CD4-positive, alpha-beta T cell treated with Interferon alpha-2 for 1 hour (primary cell): ENCODE results near the gene ERAL1.
A peak's percentile ranks its signal among the peaks of the same experiment; 100 is the strongest.

ENCODE experiments used
- DNase-seq, 2 donors: peaks; one replicate each; pipeline ENCODE4 v3.0.0-alpha.2; 2020 to 2022

The ERAL1 gene

GRCh38 chr17:28880572-28880945 lies 25.7 kb downstream of the ERAL1 start:
- DNase-seq, result no peak

- no peak for DNase-seq
Measured at GRCh38 chr17:28881533-28882056, 26.8 kb downstream of the ERAL1 start.

- DNase-seq, result no peak
Measured at GRCh38 chr17:28882154-28882895, 27.5 kb downstream of the ERAL1 start.

GRCh38 chr17:28883967-28884702 lies 29.3 kb downstream of the ERAL1 start:
- no peak for DNase-seq

- DNase-seq, result no peak
Measured at GRCh38 chr17:28885363-28885762, 30.5 kb downstream of the ERAL1 start.

- no peak for DNase-seq
Measured at GRCh38 chr17:28885951-28886350, 31.1 kb downstream of the ERAL1 start.

GRCh38 chr17:28887871-28888471 lies 33.2 kb downstream of the ERAL1 start:
- DNase-seq, result no peak

- no peak for DNase-seq
Measured at GRCh38 chr17:28888832-28889231, 34.0 kb downstream of the ERAL1 start.

- DNase-seq, result no peak
Measured at GRCh38 chr17:28889996-28890395, 35.2 kb downstream of the ERAL1 start.

GRCh38 chr17:28891201-28891600 lies 36.4 kb downstream of the ERAL1 start:
- DNase-seq, result no peak

- no peak for DNase-seq
Measured at GRCh38 chr17:28892024-28892423, 37.2 kb downstream of the ERAL1 start.

GRCh38 chr17:28893248-28894183 lies 38.7 kb downstream of the ERAL1 start:
- DNase-seq, result peak; percentile 19 to 37

- DNase-seq, result no peak
Measured at GRCh38 chr17:28895794-28896447, 41.1 kb downstream of the ERAL1 start.

- DNase-seq, result no peak
Measured at GRCh38 chr17:28896491-28896883, 41.7 kb downstream of the ERAL1 start.

GRCh38 chr17:28896884-28897768 lies 42.3 kb downstream of the ERAL1 start, which contains the start of gene FLOT2:
FLOT2 (minus strand) TSS chr17:28897733; CDS start chr17:28897574, 159 bp downstream.
- peak; percentile 68 to 70 for DNase-seq

GRCh38 chr17:28897769-28898526 lies 43.1 kb downstream of the ERAL1 start:
- DNase-seq, result peak; percentile 15 to 48

- no peak for DNase-seq
Measured at GRCh38 chr17:28898527-28898955, 43.7 kb downstream of the ERAL1 start.

GRCh38 chr17:28899212-28899815 lies 44.5 kb downstream of the ERAL1 start:
- no peak for DNase-seq

- no peak for DNase-seq
Measured at GRCh38 chr17:28900986-28901726, 46.3 kb downstream of the ERAL1 start.
